HG03457 (cell line): ENCODE measurements around the gene ZNF407.

Experiments
- ATAC-seq: cut with Tn5 transposase; IDR thresholded peaks from one replicate; pipeline ENCODE4 v1.9.1; 2021; ENCODE audit warnings: moderate number of reproducible peaks; ENCODE audit not compliant: unreplicated experiment

The ZNF407 gene

DNA sequence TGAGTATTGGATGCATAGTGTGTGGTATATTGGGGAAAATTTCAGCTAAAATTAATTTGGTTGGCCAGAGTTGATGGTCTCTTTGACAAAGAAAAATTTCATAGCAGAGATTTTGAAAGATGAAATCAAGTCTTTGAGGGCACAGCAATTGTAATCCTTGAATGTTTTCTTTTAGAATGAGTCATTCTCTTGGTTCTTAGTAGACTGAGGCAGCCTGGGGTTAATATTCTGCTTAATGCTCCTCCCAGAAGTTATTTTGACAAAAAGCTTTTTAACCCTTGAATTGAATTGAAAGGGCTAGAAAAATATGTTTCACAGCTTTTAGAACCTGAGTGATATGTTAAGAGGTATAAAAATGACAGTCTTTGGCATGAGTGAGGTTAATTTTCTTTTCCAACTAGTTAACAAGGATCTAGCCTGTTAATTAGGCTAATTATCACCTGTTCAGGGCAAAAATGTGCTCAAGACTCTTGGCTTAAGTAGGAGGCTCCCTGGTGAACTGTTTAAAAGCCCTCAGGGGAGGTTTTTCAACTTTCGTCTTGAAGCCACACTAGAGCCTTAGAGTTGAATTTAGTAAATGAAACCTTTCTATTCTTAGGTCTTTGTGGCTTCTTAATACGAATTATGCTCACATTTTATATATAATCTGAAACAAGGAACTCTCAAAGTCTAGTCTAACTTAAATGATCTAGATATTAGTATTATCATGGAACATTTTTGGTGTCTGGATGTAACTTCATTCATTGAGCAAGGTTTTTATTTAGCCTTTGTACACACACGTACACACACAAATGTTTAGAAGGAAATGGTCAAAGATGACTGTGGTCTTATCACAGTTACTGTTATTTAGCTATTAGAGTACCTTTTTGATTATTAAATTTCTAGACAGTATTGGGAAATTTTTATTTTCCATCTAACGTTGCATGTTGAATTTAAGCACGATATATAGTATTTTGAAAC is 272.5 kb downstream of the ZNF407 start:
- ATAC-seq = peak; percentile 83

DNA sequence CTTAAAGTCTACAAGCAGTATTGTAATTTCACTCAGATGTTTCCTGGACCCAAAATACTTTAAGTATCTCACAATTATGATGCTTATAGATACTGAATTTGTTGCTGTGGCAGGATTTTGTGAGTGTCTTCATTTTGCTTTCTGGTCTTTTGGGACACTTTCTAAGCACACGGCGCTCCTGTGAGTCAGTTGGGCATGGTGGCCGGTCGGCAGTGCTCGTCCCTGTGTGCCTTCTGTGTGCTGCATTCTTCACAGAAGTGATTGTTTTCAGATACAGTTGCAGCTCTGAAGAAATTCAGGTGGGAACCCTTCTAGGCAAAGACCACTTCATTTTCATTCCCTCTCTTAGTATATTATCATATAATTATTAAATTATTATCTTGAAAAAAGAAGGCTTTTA is 273.3 kb downstream of the ZNF407 start:
- ATAC-seq = no peak

DNA sequence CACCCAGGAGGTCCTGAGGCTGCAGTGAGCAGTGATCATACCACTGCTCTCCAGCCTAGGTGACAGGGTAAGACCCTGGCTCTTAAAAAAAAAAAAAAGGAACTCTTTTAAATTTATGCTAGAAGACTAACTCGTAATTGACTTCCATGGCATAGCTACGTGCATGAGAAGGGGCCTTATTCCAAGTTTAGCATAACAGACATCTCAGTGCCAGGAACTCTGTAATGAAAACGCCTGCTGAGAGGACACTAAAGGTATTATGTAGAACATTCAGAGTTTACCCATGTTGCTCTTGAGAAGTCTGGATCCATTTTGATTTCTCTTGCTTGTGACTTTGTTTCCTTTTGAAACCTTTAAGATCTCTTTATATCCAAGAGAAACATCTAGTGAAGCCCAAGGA is 276.0 kb downstream of the ZNF407 start:
- ATAC-seq = no peak

DNA sequence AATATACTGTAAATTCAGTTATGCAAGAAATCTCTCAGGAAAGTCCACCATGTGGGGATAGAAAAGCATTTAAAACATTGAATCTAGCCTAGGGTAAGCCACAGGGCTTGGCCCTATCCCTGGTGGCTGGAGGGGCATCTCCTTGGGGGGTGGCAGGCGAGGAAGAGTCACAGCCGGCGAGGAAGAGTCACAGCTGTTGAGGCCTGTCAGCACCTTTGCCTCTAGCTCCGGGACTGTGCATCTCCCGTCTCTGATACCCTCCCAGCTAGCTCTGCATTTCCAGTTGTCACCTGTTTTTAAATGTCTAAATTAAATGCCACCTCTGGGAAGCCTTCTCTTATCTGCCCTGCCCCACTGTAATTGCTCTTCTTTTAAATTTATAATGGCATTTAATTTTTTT is 276.7 kb downstream of the ZNF407 start:
- no peak for ATAC-seq

DNA sequence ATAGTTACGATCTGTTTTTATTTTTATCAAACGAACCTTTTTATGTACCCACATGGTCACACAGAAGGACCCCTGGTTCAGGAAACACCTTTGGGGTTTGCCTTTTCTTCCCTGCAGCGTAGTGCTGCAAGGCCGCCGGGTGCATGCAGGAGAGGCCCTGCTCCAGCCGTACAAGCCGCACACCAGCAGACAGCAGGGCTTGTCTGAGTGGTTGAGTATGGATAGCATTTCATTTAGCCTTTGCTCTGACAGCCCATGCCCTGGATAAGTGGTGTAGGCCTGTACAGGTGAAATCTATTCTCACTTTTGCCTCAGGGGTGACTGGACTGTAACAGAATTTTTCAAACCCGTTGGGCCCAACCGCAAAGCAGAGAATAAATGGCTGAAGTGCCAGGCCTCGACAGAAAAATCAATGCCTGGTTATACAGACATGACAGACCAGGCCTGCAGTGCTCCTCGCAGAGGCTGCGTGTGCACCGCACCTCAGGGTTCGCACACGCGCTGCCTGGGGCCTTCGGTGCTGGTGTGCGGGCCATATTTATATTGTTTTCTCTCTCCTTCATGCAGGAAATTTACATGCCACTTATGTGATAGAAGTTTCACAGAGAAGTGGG is 279.1 kb downstream of the ZNF407 start:
- ATAC-seq = no peak

DNA sequence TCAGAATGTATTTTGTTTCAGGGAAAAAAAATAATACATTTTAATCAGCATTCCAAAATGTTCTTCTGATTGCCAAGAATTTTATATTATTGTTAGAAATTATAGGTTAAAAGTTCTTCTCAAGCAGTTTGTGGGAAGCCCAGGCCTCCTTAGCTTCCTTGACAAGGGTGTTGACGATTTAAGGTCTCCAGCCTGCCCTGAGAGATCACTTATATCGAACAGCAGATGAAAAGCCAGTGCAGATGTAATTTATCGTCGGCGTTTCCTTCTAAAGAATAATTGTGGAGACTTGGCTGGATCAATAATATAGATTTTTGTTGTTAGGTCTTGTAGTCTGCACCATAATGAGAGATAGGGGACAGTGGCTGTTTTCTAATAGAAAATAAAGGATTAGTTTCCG is 280.6 kb downstream of the ZNF407 start:
- no peak for ATAC-seq

DNA sequence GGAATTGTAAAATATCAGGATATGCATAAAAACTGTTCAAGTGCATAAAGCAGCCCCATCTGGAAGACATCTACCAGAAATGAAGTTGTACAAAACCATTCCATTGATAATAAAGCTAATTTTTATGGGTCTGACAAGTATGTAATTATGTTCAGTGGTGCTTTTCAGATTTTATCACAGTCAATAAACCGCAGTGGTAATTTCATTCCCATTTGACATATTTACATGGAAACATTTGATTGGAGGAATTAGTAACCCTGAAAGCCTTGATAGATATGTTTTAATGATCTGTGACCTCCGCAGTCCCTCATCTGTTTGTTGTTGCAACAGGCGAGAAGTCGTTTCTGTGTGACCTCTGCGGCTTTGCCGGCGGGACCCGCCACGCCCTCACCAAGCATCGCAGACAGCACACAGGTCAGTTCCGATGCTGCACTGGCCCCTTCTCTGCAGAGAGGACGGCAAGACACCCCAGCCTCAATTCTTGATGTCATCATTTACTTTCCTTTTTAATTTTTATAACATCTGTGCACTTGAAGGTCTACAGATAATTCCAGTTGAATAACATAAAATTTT is 283.1 kb downstream of the ZNF407 start:
- ATAC-seq = no peak

GRCh38 chr18:74892066-74892627 is 294.5 kb downstream of the ZNF407 start:
- ATAC-seq = no peak

GRCh38 chr18:74895686-74896085 is 298.0 kb downstream of the ZNF407 start:
- no peak for ATAC-seq

DNA sequence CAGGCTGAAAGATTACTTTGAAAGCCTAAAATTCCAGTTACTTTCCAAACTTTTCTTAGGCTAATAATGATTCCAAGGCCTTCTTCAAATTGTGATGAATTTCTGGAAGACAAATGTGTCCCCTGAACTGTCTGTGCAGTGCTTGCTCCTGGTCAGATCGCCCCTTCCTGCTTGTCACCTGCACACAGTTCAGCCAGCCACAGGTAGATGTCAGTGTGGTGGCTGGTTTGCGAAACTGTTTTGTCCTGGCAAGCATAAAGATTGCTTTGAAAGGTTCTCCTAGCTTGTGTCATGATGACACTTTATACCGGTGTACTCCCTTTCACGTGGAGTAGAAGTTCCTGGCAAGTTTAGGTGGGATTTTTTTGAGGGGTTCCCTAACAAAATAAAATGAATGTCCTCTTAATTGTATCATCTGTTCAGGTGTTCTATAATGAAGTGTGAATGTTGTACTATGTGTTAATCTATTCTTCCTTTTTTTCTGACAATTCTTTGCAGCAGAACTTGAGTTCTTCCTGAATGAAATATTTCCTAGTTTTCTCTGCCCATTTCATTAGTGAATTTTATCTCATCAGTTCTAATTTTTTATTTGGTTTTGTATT is 298.8 kb downstream of the ZNF407 start:
- ATAC-seq = no peak

GRCh38 chr18:74897971-74898657 is 300.4 kb downstream of the ZNF407 start:
- no peak for ATAC-seq

- ATAC-seq = no peak
Observed at GRCh38 chr18:74898965-74899364, 301.3 kb downstream of the ZNF407 start.

- no peak for ATAC-seq
Observed at GRCh38 chr18:74899554-74899953, 301.9 kb downstream of the ZNF407 start.

- ATAC-seq = no peak
Observed at GRCh38 chr18:74901362-74902146, 303.9 kb downstream of the ZNF407 start.

DNA sequence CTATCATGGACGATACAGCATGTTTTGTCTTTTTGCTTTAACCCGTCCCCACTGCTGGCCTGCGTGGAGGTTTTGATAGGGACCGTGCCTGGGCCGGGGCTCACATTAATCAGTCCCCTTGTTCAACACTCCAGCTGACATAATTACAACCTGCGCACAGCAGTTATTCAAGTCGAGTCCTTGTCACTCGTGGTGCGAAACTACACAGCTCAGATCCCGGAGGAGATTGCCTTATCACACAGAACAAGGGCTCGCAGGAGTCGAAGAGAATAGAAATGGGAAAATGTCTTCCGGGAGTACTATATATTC is 304.4 kb downstream of the ZNF407 start:
- ATAC-seq = no peak

DNA sequence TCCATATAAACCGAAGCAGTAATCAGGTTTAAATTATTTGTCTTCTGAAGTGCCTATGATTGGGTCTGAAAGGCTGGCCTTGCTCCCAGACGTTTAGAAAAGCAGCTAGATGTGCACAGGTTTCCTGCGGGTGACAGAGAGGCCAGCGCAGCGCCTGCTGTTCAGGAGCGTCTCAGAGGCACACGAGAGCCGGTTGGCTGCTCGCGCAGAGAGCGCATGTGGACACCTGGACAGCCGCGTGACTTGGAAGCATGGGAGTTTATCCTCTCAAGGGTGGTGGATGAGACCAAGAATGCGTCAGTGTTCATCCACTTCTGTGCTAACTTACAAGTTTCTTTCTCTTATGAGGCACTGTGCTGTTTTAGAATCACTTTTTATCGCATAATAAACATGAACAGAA is 307.6 kb downstream of the ZNF407 start:
- ATAC-seq = no peak

GRCh38 chr18:74906184-74906583 is 308.5 kb downstream of the ZNF407 start:
- no peak for ATAC-seq

DNA sequence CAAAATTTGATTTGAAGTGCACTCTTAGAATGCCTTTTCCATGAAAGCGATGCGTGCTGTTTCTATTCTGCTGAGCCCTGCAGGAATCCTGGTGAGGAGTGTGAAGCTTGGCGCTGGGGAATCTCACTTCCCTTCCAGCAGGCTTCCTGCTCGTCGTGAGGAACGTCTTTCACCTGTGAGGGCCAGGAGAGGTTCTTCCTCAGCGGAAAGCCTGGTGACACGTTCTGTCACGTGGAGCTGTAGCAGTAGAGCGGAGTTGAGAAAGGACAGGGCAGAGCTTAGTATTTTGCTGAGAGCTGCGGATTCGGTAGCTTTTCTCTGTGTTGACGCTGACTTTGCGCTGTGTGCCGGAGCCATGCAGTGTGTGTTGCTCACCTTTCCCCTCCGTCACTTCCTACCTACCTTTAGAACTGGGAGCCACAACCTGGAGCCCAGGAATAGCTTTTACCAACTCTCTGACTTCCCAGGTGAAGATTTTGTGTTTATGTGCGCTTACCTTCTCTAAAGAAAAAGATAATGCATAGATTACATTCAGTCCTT is 316.5 kb downstream of the ZNF407 start:
- ATAC-seq = no peak

DNA sequence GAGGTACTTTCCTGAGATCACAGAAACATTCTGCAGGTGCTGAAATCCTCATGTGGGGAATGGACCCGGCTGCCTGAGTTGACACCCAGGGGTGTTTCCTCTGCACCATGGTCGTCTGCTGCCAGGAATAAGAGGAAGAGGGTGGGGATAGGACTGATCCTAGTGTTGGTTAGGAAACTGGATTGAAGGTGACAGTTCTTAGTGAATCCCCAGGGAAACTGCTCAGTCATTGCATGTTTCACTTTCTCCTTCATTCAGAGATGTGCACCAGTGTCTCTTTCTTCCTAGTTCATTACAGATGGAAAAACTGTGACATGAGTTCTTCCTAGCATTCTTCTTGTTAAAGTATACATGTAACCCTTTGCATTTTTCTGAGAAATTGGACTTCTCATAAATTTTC is 317.0 kb downstream of the ZNF407 start:
- ATAC-seq = no peak
